Panc1 (cell line): ENCODE results near the gene LCORL. TPM values are rescaled to one million over a fixed set of nuclear protein-coding genes. Genes with fewer than 3 reads are reported as not detected.

Source experiments
- ATAC-seq: fragments of 200-7000 bp; cut with Tn5 transposase; 2 replicates; pipeline ENCODE4 v1.9.1; 2020; ENCODE audit warnings: mild to moderate bottlenecking, moderate library complexity
- BruUV-seq: library from RNA; stranded (reverse); fragments of 400-500 nt; replicated peaks from 2 replicates; lab custom pipeline; 2021; lab: Mats Ljungman, UMichigan
- CTCF ChIA-PET: fragments of 300-600 bp; sonication (Branson Sonifier 250); formaldehyde crosslinking; loops from one replicate; lab custom pipeline; 2022; ENCODE audit warnings: antibody characterized with exemption; lab: Charles Lee
- POLR2A ChIA-PET: fragments of 300-600 bp; sonication (Branson Sonifier 250); formaldehyde crosslinking; loops from one replicate; lab custom pipeline; 2022; ENCODE audit warnings: antibody characterized with exemption; lab: Charles Lee
- DNase-seq: peaks from one replicate; pipeline ENCODE4 v3.0.0-alpha.2; 2010; ENCODE audit warnings: low read depth, low spot score
- H3K27ac ChIP-seq: 2 replicates; pipeline ENCODE4 v1.5.1; 2011; ENCODE audit warnings: mild to moderate bottlenecking, low read length, inconsistent platforms
- H3K27me3 ChIP-seq: fragments of 200-500 bp; sonication (Bioruptor generic); 2 replicates; pipeline ENCODE4 v1.6.0; 2014; ENCODE audit warnings: low read length, inconsistent platforms; ENCODE audit not compliant: control insufficient read depth, insufficient read depth
- H3K36me3 ChIP-seq: fragments of 200-500 bp; sonication (Bioruptor generic); 2 replicates; pipeline ENCODE4 v1.5.1; 2014; ENCODE audit warnings: inconsistent platforms, mild to moderate bottlenecking, low read length, moderate library complexity; ENCODE audit not compliant: control insufficient read depth, insufficient read depth
- H3K4me1 ChIP-seq: 2 replicates; pipeline ENCODE4 v1.5.1; 2011; ENCODE audit warnings: inconsistent platforms, mild to moderate bottlenecking, low read length, moderate library complexity; ENCODE audit not compliant: control insufficient read depth, insufficient read depth
- H3K4me3 ChIP-seq, 2 experiments: 2 replicates each; pipeline ENCODE4 v1.5.1; 2011 to 2012; ENCODE audit warnings: low read depth in 2 of 2, low read length in 2 of 2, mild to moderate bottlenecking in 2 of 2, inconsistent platforms in 1 of 2, moderate library complexity in 1 of 2
- H3K9me3 ChIP-seq: fragments of 200-500 bp; sonication (Bioruptor generic); 2 replicates; pipeline ENCODE4 v1.5.1; 2014; ENCODE audit warnings: low read depth, mild to moderate bottlenecking, inconsistent platforms, low read length, moderate library complexity; ENCODE audit not compliant: control insufficient read depth, insufficient read depth
- POLR2AphosphoS5 ChIP-seq: IDR thresholded peaks from 2 replicates; pipeline ENCODE4 v1.6.1; 2012; ENCODE audit warnings: mild to moderate bottlenecking, low read depth, low read length, moderate library complexity
- SIN3A ChIP-seq: IDR thresholded peaks from 2 replicates; pipeline ENCODE4 v1.6.1; 2012; ENCODE audit warnings: low read depth, mild to moderate bottlenecking, low read length, moderate library complexity, borderline replicate concordance; ENCODE audit not compliant: insufficient read depth
- TCF7L2 ChIP-seq: IDR thresholded peaks from 2 replicates; pipeline ENCODE4 v1.6.1; 2011; ENCODE audit warnings: mild to moderate bottlenecking, low read depth, low read length, inconsistent platforms
- in situ Hi-C: cut with HindIII; loops from 2 replicates; pipeline ENCODE4 v1.10.0; 2016; ENCODE audit warnings: low sequenced_read_pairs, low pct_unique_long_range_greater_than_20kb
- intact Hi-C: fragments of 100-400 bp; cut with micrococcal nuclease; formaldehyde crosslinking; loops from one replicate; pipeline ENCODE4 v1.10.0; 2022; ENCODE audit not compliant: unreplicated experiment
- total RNA-seq: library from RNA; stranded (reverse); gene quantifications from one replicate; pipeline ENCODE4 v1.2.1, GENCODE V29; 2021; ENCODE audit not compliant: unreplicated experiment
- TF ChIP-seq, protein P1 (sequence below), 2 experiments: IDR thresholded peaks; 2 replicates each; pipeline ENCODE4 v1.6.1; 2011 to 2012; ENCODE audit warnings: low read depth in 2 of 2, control low read depth in 1 of 2, low read length in 1 of 2, mild to moderate bottlenecking in 1 of 2, moderate library complexity in 1 of 2; ENCODE audit not compliant: insufficient read depth in 1 of 2
- TF ChIP-seq, protein P2 (sequence below): fragments of 450-650 bp; IDR thresholded peaks from 2 replicates; pipeline ENCODE4 v1.5.1; 2017; ENCODE audit warnings: mild to moderate bottlenecking

Gene LCORL
- total RNA-seq, 1 experiment from 2014 or later, result 17.5 TPM

DNA sequence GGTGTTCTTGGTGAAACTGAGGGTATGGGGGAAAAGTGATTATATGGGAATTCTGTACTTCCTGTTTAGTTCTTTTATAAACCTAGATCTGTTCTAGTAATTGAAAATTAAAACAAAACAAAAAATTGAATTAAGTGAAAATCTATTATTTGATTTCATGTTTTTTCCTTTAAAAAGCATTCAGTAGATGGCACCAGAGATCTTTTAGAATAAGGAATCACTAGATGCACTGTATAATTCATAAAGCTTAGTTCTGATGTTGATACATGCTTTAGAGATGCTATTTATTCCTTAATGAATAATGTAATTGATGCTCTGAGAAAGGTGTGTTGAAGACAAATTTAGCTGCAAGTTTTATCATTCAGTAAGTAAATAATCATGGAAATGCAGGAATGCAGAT is 87.3 kb downstream of the LCORL start:
- CTCF ChIA-PET, result no interaction called here

DNA sequence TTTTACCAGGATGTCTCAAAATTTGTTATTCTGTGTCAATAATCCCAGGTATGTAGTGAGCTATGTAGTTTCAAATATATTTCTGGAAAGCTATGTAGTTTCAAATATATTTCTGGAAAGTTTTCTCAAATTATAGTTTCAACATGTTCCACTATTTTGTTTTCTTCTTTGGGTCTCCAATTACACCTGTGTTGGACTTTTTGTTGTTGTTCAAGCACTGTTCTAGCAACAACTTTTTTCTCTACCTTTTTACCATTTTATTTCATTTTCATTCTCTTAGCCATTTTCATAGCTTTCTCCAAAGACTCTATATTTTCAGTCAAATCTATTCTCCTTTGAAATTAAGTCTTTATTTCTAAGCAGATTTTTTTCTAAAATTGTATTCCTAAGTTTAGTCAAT is 88.4 kb downstream of the LCORL start:
- Histone ChIP-seq H3K27ac (no peak overlapping the region), H3K4me1 (no peaks in the 10 kb centered on the region), H3K9me3 (no peaks in the 10 kb centered on the region), H3K36me3 (no peaks in the 10 kb centered on the region), H3K4me3 (no peak overlapping the region), H3K27me3 (no peaks in the 10 kb centered on the region)
- TF ChIP-seq POLR2AphosphoS5, result no peak
- no peak for TF ChIP-seq TCF7L2
- TF ChIP-seq, protein P1, sequence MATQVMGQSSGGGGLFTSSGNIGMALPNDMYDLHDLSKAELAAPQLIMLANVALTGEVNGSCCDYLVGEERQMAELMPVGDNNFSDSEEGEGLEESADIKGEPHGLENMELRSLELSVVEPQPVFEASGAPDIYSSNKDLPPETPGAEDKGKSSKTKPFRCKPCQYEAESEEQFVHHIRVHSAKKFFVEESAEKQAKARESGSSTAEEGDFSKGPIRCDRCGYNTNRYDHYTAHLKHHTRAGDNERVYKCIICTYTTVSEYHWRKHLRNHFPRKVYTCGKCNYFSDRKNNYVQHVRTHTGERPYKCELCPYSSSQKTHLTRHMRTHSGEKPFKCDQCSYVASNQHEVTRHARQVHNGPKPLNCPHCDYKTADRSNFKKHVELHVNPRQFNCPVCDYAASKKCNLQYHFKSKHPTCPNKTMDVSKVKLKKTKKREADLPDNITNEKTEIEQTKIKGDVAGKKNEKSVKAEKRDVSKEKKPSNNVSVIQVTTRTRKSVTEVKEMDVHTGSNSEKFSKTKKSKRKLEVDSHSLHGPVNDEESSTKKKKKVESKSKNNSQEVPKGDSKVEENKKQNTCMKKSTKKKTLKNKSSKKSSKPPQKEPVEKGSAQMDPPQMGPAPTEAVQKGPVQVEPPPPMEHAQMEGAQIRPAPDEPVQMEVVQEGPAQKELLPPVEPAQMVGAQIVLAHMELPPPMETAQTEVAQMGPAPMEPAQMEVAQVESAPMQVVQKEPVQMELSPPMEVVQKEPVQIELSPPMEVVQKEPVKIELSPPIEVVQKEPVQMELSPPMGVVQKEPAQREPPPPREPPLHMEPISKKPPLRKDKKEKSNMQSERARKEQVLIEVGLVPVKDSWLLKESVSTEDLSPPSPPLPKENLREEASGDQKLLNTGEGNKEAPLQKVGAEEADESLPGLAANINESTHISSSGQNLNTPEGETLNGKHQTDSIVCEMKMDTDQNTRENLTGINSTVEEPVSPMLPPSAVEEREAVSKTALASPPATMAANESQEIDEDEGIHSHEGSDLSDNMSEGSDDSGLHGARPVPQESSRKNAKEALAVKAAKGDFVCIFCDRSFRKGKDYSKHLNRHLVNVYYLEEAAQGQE (IDR thresholded peaks at IDR 0.05; ENCODE audit: insufficient read depth in 1 of 2, low read depth in 2 of 2, low read length in 1 of 2), result no peak
- TF ChIP-seq, protein P2, sequence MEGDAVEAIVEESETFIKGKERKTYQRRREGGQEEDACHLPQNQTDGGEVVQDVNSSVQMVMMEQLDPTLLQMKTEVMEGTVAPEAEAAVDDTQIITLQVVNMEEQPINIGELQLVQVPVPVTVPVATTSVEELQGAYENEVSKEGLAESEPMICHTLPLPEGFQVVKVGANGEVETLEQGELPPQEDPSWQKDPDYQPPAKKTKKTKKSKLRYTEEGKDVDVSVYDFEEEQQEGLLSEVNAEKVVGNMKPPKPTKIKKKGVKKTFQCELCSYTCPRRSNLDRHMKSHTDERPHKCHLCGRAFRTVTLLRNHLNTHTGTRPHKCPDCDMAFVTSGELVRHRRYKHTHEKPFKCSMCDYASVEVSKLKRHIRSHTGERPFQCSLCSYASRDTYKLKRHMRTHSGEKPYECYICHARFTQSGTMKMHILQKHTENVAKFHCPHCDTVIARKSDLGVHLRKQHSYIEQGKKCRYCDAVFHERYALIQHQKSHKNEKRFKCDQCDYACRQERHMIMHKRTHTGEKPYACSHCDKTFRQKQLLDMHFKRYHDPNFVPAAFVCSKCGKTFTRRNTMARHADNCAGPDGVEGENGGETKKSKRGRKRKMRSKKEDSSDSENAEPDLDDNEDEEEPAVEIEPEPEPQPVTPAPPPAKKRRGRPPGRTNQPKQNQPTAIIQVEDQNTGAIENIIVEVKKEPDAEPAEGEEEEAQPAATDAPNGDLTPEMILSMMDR, result no peak
- TF ChIP-seq SIN3A, result no peak
- CTCF ChIA-PET, result no interaction called here
- ATAC-seq (no peak), DNase-seq (no peak)
- intact Hi-C loops (no loop called here), in situ Hi-C loops (no loop called here)
- no TSS peak for BruUV-seq
- POLR2A ChIA-PET, result interaction anchor here (0.6 kb wide), 1 partner anchor 84 kb away, joined by 3 read pairs; no protein-coding TSS in a partner anchor

More for the DNA sequence above, 87.3 kb downstream of the LCORL start:
- ATAC-seq, result no peak
- no peaks in the 10 kb centered on the region for H3K9me3 ChIP-seq
- no peak overlapping the region for H3K4me3 ChIP-seq
- no TSS peak for BruUV-seq
- no peaks in the 10 kb centered on the region for H3K4me1 ChIP-seq
- intact Hi-C loops (no loop called here), in situ Hi-C loops (no loop called here)
- POLR2A ChIA-PET, result no interaction called here
- no peak overlapping the region for H3K27ac ChIP-seq
- H3K27me3 ChIP-seq, result no peaks in the 10 kb centered on the region
- TF ChIP-seq SIN3A (no peak), POLR2AphosphoS5 (no peak), TCF7L2 (no peak)
- TF ChIP-seq, protein P2, result no peak
- TF ChIP-seq, protein P1 (IDR thresholded peaks at IDR 0.05; ENCODE audit: insufficient read depth in 1 of 2, low read depth in 2 of 2, low read length in 1 of 2), result no peak
- H3K36me3 ChIP-seq, result no peaks in the 10 kb centered on the region
- DNase-seq, result no peak
